GM19025 (cell line): Measurements from ENCODE around the gene EHMT1.

Experiments
- ATAC-seq: cut with Tn5 transposase; IDR thresholded peaks from one replicate; pipeline ENCODE4 v1.9.1; 2021; ENCODE audit warnings: mild to moderate bottlenecking, low read depth, moderate library complexity; ENCODE audit not compliant: unreplicated experiment

EHMT1 gene

GRCh38 chr9:137689745-137690529, 71.1 kb downstream of the EHMT1 start:
- no peak for ATAC-seq

DNA sequence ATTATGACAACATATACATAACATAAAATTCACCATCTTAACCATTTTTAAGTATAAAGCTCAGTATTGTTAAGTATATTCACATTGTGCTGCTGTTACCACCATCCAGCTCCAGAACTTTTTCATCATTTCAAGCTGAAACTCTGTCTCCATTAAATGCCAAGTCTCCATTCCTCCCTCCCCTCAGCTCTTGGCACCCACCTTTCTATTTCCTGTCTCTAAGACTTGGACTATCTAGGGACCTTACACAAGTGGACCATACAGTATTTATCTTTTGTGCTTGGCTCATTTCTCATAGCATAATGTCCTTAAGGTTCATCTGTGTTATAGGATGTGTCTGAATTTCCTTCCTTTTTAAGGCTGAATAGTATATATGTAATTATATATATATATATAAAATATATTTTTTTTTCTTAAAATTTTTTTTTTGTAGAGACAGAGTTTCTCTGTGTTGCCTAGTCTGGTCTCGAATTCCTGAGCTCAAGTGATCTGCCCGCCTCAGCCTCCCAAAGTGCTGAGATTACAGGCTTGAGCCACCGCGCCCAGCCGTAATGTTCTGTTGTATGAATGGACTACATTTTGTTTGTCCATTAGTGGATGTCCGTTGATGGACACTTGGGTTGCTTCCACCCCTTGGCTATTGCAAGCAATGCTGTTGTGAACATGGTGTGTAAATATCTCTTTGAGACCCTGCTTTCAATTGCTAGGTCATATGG, 72.3 kb downstream of the EHMT1 start:
- ATAC-seq: no peak

- ATAC-seq: no peak
Measured at GRCh38 chr9:137691646-137692351, 73.0 kb downstream of the EHMT1 start.

GRCh38 chr9:137694236-137694959, 75.6 kb downstream of the EHMT1 start:
- no peak for ATAC-seq

- ATAC-seq: no peak
Measured at GRCh38 chr9:137694962-137695875, 76.4 kb downstream of the EHMT1 start.

DNA sequence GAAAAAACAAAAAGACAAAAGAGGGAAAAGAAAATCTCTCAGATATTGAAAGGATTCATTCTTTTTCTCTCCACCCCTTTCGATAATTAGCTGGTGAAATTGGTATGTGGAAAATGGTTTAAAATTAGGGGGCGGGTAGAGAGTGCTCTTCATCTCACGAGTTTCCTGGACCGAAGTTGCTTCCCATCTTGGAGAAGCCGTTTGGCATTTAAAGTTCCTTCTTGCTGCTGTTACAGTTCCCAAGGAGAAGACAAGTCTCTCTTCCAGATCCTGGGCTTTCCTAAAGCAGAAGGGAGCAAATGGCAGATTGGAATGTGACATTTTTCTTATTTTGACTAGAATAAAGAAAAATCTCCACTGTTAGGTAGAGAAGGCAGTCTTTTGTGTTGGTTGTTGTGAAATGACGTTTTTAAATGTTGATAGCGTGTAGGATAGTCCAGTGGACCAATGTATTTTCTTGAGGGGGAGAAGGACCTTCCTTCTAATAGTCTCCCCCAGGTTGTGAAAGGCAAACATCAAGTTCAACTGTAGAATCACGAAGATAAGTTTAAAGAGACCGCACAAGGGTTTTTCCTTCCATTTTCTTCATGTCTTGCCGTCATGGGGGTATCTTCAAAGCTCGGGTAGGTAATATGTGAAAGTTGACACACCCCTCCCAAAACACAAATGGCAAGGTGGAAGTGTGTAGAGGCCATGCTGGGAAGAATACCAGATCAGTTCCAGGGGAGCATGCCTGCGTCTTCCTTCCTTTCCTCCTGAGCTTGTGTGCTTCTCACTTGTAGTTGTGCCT, 77.5 kb downstream of the EHMT1 start:
- ATAC-seq: no peak

DNA sequence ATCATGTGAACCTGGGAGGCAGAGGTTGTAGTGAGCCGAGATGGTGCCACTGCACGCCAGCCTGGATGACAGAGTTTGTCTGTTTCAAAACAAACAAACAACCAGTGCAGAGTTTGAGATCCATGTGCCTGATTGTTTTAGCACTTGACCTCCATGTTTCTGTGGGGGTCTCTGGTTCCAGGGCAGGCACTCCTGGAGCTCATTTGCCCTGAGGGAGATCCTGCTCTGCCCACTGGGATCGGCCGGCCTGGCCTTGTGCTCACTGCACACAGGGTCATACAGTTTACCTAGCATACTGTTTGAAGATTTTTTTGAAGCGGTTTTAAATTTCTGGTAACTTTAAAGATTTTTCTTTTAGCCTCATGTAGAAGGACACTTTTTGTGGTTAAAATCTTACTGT, 78.4 kb downstream of the EHMT1 start:
- ATAC-seq: no peak

DNA sequence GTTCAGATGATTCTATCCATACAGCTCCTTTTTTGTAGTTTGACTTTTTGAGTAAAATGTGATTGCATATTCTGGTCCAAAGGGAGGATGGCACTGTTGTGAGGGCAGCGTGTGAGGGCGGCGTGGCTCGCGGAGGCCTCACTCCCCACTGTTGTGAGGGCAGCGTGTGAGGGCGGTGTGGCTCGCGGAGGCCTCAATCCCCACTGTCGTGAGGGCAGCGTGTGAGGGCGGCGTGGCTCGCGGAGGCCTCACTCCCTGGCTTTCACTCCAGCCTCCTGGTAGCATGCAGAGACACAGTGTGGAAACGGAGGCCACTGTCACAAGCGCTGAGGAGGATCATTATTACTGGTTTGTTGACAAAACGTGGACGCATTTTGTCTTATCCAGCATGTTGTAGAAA, 79.0 kb downstream of the EHMT1 start:
- no peak for ATAC-seq

DNA sequence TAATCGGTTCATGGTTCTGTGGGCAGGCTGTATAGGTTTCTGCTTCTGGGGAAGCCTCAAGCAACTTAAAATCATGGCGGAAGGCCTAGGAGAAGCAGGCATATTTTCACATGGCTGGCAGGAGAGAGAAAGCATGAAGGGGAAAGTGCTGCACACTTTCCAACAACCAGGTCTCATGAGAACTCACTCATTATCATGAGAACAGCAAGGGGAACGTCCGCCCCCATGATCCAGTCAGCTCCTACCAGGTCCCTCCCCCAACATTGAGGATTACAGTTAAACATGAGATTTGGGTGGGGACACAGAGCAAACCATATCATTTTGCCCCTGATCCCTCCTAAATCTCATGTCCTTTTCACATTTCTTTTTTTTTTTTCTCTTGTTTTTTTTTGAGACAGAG, 82.1 kb downstream of the EHMT1 start:
- ATAC-seq: no peak

DNA sequence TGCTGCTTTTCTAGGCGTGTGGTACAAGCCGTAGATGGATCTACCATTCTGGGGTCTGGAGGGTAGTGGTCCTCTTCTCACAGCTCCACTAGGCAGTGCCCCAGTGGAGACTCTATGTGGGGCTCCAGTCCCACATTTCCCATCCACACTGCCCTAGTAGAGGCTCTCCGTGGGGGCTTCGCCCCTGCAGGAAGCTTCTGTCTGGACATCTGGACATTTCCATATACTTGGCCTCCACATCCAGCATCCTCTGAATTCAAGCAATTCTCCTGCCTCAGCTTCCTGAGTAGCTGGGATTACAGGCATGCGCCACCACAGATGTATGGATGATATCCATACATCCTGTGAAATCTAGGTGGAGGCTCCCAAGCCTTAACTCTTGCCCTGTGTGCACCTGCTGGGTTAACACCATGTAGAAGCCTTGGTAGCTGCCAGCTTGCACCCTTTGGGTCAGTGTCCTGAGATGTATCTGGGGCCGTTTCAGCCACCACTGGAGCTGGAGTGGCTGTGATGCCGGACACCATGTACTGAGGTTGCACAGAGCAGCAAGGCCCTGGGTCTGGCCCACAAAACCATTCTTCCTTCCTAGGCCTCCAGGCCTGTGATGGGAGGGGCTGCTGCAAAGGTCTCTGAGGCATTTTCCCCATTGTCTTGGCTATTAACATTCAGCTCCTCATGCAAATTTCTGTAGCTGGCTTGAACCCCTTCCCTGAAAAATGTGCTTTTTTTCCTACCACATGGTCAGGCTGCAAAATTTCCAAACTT, 84.0 kb downstream of the EHMT1 start:
- no peak for ATAC-seq

DNA sequence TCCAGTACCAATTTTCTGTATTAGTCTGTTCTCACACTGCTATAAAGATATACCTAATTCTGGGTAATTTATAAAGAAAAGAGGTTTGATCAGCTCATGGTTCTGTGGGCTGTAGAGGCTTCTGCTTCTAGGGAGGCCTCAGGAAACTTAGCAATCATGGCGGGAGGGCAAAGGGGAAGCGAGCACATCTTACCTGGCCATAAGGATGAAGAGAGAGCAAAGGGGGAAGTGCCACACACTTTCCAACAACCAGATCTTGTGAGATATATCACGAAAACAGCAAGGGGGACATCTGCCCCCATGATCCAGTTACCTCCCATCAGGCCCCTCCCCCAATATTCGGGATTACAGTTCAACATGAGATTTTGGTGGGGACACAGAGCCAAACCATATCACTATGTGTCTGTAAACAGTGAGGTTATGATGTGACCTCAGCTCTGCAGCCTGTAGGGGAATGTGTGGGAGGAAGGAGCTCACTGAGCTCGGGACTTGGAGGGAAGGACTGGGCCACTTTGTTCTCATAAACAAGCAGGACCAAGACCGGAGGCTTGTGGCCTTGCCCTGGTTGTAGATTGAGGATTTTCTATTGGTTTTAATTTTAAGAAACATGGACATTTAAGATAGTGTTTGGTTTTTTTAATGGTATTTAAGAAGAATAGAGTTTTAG, 85.2 kb downstream of the EHMT1 start:
- ATAC-seq: no peak

- peak; percentile 63 for ATAC-seq
Measured at GRCh38 chr9:137705443-137705863, 86.6 kb downstream of the EHMT1 start.

DNA sequence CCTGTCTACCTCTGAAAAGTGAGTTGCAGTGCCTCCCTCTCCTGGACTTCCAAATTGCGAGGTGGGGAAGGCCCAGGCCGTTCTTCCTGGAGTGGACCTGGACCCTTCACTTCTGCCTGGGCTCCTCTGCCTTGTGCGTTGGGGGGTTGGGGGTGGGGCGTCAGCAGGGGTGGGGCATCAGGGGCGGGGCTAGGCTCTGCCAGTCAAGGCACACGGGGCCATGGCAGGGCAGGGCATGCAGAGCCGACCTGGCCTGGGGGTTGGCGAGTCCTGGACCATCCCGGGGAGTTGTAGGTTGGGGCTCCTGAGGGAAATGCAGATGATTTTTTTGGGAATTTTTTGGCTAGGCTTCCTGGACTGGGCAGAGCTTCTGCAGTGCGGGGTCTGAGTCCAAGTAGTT, 87.1 kb downstream of the EHMT1 start:
- peak; percentile 23 for ATAC-seq

GRCh38 chr9:137707361-137707760, 88.6 kb downstream of the EHMT1 start:
- ATAC-seq: no peak

- no peak for ATAC-seq
Measured at GRCh38 chr9:137708590-137709284, 89.9 kb downstream of the EHMT1 start.

DNA sequence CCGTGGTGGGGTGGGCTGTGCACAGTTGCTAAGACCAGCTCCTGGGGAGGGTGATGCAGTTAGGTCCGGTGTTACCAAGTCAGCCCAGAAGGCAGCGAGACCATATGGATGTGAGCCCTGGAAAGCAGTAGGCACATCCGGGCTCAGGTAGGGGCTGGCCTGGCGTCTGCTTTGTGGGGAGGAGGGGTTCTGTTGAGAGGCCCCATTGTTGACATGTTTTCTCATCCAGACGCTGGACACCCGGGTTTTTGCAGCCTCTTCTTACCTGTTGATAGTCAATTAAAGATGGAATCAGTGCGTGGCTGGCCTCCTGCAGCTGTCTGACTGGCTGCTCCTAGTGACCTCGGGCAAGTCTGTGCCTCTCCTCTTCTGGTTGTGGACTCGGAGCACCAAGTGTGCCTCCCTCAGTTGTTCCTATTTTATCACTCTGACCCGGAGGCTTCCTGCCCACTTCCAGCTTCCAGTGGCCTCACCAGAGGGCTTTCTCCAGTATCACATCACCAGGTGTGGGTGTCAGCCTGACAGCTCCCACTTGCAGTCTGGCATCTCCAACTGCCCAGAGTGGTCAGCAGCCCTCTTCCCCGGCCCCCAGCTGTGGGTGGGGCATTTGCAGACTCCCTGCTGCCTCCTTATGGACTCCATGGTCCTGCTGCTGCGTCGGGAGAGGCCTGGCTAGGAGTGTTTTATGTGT, 90.8 kb downstream of the EHMT1 start:
- no peak for ATAC-seq

- no peak for ATAC-seq
Measured at GRCh38 chr9:137710704-137711103, 91.9 kb downstream of the EHMT1 start.
